HG02840 (cell line): Measurements from ENCODE around the gene OR2F1.

ENCODE experiments used
- ATAC-seq: cut with Tn5 transposase; IDR thresholded peaks from one replicate; pipeline ENCODE4 v1.9.1; 2021; ENCODE audit warnings: mild to moderate bottlenecking, moderate library complexity, moderate number of reproducible peaks; ENCODE audit not compliant: unreplicated experiment, low FRiP score

OR2F1 gene

GRCh38 chr7:143948733-143949132 lies 5.9 kb upstream of the OR2F1 start:
- no peak for ATAC-seq

GRCh38 chr7:143953421-143953820 lies 1.2 kb upstream of the OR2F1 start:
- no peak for ATAC-seq

GRCh38 chr7:143954135-143954534 lies 509 bp upstream of the OR2F1 start:
- ATAC-seq = no peak

GRCh38 chr7:143958781-143959180 lies 4.1 kb downstream of the OR2F1 start:
- no peak for ATAC-seq

- ATAC-seq = no peak
Measured at GRCh38 chr7:143960813-143961610, 6.4 kb downstream of the OR2F1 start.

- no peak for ATAC-seq
Measured at GRCh38 chr7:143965280-143965679, 10.6 kb downstream of the OR2F1 start.

GRCh38 chr7:143967398-143967797 lies 12.8 kb downstream of the OR2F1 start:
- ATAC-seq = no peak

GRCh38 chr7:143973870-143974416 lies 19.3 kb downstream of the OR2F1 start:
- ATAC-seq = no peak

- no peak for ATAC-seq
Measured at GRCh38 chr7:143974459-143974858, 19.8 kb downstream of the OR2F1 start.

GRCh38 chr7:143975617-143976016 lies 21.0 kb downstream of the OR2F1 start:
- ATAC-seq = no peak

- no peak for ATAC-seq
Measured at GRCh38 chr7:143978585-143978984, 23.9 kb downstream of the OR2F1 start.

GRCh38 chr7:143979359-143979758 lies 24.7 kb downstream of the OR2F1 start:
- no peak for ATAC-seq

GRCh38 chr7:143979998-143980397 lies 25.4 kb downstream of the OR2F1 start:
- no peak for ATAC-seq

- ATAC-seq = no peak
Measured at GRCh38 chr7:143980746-143981510, 26.3 kb downstream of the OR2F1 start.

GRCh38 chr7:143983960-143984359 lies 29.3 kb downstream of the OR2F1 start:
- no peak for ATAC-seq

- ATAC-seq = no peak
Measured at GRCh38 chr7:143987513-143987912, 32.9 kb downstream of the OR2F1 start.

- no peak for ATAC-seq
Measured at GRCh38 chr7:143988976-143989745, 34.5 kb downstream of the OR2F1 start.

- no peak for ATAC-seq
Measured at GRCh38 chr7:143992670-143993069, 38.0 kb downstream of the OR2F1 start.

GRCh38 chr7:143993924-143994323 lies 39.3 kb downstream of the OR2F1 start:
- no peak for ATAC-seq

GRCh38 chr7:144000020-144000419 lies 45.4 kb downstream of the OR2F1 start, which contains the start of gene OR6B1:
TSS of gene OR6B1 (plus strand) at chr7:144000320. CDS start at chr7:144003997, 3,677 bp downstream.
- ATAC-seq = no peak

GRCh38 chr7:144001543-144001942 lies 46.9 kb downstream of the OR2F1 start:
- ATAC-seq = no peak
